ENCODE measurements around the gene FNDC3A.
"Not testable (repeated sequence)": the region's sequence is repeated elsewhere in the genome, so short reads cannot be mapped to it uniquely, and the experiment has no call there.

Gene FNDC3A

DNA sequence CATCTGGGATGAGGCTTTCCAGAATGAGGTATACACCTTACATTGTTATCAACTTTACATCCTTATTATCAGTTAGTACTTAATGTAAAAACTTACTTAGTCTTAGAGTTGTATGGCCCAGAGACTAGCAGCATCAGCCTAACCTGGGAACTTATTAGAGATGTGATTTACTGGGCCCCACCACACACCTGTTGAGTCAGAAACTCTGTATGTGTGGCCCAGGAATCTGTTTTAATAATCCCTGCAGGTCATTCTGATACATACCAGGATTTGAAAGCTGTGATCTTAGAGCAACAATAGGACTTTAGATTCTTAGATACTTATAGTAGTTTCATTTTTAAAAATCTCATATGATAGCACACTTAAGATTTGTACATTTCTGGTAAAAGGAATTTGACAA is 17.4 kb downstream of the FNDC3A start:
- no peak for DNase-seq
- no peaks in the 10 kb centered on the region for H3K36me3 ChIP-seq
- TF ChIP-seq, protein P1, sequence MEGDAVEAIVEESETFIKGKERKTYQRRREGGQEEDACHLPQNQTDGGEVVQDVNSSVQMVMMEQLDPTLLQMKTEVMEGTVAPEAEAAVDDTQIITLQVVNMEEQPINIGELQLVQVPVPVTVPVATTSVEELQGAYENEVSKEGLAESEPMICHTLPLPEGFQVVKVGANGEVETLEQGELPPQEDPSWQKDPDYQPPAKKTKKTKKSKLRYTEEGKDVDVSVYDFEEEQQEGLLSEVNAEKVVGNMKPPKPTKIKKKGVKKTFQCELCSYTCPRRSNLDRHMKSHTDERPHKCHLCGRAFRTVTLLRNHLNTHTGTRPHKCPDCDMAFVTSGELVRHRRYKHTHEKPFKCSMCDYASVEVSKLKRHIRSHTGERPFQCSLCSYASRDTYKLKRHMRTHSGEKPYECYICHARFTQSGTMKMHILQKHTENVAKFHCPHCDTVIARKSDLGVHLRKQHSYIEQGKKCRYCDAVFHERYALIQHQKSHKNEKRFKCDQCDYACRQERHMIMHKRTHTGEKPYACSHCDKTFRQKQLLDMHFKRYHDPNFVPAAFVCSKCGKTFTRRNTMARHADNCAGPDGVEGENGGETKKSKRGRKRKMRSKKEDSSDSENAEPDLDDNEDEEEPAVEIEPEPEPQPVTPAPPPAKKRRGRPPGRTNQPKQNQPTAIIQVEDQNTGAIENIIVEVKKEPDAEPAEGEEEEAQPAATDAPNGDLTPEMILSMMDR (IDR thresholded peaks at IDR 0.05; ENCODE audit: low read depth, low read length): no peak
- no peaks in the 10 kb centered on the region for H3K9me3 ChIP-seq (ENCODE audit: severe bottlenecking)
- H3K27ac ChIP-seq: no peak overlapping the region
- H3K27me3 ChIP-seq (ENCODE audit: insufficient read depth, low read depth, severe bottlenecking): no peaks in the 10 kb centered on the region
- no peak overlapping the region for H3K4me3 ChIP-seq (ENCODE audit: low read depth, low read length)

- H3K27ac ChIP-seq: no peak overlapping the region
- H3K4me3 ChIP-seq (ENCODE audit: low read depth, low read length): no peak overlapping the region
- H3K36me3 ChIP-seq: no peaks in the 10 kb centered on the region
- H3K9me3 ChIP-seq (ENCODE audit: severe bottlenecking): no peaks in the 10 kb centered on the region
- no peak for DNase-seq
- no peaks in the 10 kb centered on the region for H3K27me3 ChIP-seq (ENCODE audit: insufficient read depth, low read depth, severe bottlenecking)
- TF ChIP-seq, protein P1 (IDR thresholded peaks at IDR 0.05; ENCODE audit: low read depth, low read length): no peak
Measured at GRCh38 chr13:48994706-48995105, 19.0 kb downstream of the FNDC3A start.

DNA sequence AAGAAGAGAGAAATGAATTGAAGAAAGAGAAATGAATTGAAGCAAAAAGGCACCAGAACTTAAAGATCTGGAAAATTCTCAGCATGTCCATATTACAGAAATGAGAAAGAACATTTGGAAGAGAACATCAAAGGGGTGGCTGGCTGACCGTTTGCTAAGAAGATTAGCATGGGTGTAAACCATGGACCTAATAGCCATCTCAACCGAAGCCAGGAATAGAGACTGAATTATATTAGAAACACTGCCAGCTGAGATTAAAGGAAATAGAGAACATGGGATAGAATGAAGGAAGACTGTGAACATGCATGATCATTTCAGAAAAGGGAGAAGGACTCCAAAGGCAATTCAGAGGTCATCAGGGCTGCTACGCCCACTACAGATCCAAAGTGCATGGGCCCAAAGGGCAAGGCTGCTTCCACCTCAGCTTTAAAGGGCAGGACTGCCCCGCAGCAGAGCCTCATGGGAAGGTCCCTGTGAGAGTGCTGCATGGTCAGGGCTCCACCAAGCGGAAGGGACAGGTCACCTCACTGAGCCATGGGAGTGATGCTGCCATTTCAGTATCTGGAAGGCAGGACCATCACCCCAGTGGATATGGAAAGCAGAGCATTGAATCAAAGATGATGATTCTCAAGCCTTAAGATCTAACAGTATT is 23.1 kb downstream of the FNDC3A start:
- Histone ChIP-seq H3K27me3 (ENCODE audit: insufficient read depth, low read depth, severe bottlenecking) (no peaks in the 10 kb centered on the region), H3K9me3 (ENCODE audit: severe bottlenecking) (no peaks in the 10 kb centered on the region), H3K36me3 (no peaks in the 10 kb centered on the region), H3K4me3 (ENCODE audit: low read depth, low read length) (no peak overlapping the region), H3K27ac (no peak overlapping the region)
- DNase-seq: no peak
- TF ChIP-seq, protein P1 (IDR thresholded peaks at IDR 0.05; ENCODE audit: low read depth, low read length): no peak

- no peaks in the 10 kb centered on the region for H3K36me3 ChIP-seq
- no peak for DNase-seq
- no peaks in the 10 kb centered on the region for H3K9me3 ChIP-seq (ENCODE audit: severe bottlenecking)
- TF ChIP-seq, protein P1 (IDR thresholded peaks at IDR 0.05; ENCODE audit: low read depth, low read length): no peak
- no peaks in the 10 kb centered on the region for H3K27me3 ChIP-seq (ENCODE audit: insufficient read depth, low read depth, severe bottlenecking)
- no peak overlapping the region for H3K4me3 ChIP-seq (ENCODE audit: low read depth, low read length)
- H3K27ac ChIP-seq: no peak overlapping the region
Measured at GRCh38 chr13:49000247-49000646, 24.5 kb downstream of the FNDC3A start.

DNA sequence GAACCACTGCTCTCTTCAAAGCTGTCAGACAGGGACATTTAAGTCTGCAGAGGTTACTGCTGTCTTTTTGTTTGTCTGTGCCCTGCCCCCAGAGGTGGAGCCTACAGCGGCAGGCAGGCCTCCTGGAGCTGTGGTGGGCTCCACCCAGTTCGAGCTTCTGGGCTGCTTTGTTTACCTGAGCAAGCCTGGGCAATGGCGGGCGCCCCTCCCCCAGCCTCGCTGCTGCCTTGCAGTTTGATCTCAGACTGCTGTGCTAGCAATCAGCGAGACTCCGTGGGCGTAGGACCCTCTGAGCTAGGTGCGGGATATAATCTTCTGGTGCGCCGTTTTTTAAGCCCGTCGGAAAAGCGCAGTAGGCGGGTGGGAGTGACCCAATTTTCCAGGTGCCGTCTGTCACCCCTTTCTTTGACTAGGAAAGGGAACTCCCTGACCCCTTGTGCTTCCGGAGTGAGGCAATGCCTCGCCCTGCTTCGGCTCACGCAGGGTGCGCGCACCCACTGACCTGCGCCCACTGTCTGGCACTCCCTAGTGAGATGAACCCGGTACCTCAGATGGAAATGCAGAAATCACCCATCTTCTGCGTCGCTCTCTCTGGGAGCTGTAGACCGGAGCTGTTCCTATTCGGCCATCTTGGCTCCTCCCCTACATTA is 43.4 kb downstream of the FNDC3A start:
- not testable (repeated sequence) for H3K27ac ChIP-seq; H3K27me3 ChIP-seq (ENCODE audit: insufficient read depth, low read depth, severe bottlenecking); H3K9me3 ChIP-seq (ENCODE audit: severe bottlenecking); H3K36me3 ChIP-seq; DNase-seq; H3K4me3 ChIP-seq (ENCODE audit: low read depth, low read length)

GRCh38 chr13:49020328-49020727 is 44.6 kb downstream of the FNDC3A start:
- DNase-seq: no peak
- no peak overlapping the region for H3K27ac ChIP-seq
- TF ChIP-seq, protein P1 (IDR thresholded peaks at IDR 0.05; ENCODE audit: low read depth, low read length): no peak
- H3K27me3 ChIP-seq (ENCODE audit: insufficient read depth, low read depth, severe bottlenecking): no peaks in the 10 kb centered on the region
- no peaks in the 10 kb centered on the region for H3K36me3 ChIP-seq
- no peaks in the 10 kb centered on the region for H3K9me3 ChIP-seq (ENCODE audit: severe bottlenecking)
- no peak overlapping the region for H3K4me3 ChIP-seq (ENCODE audit: low read depth, low read length)
